Activated T-helper 17 cell treated with anti-CD3 and anti-CD28 coated beads, Interleukin-2, amount 50 U/mL, for 72 hours (primary cell): ENCODE results near the gene HDGFL2. TPM values are rescaled to one million over a fixed set of nuclear protein-coding genes. Genes with fewer than 3 reads are reported as not detected.

Source experiments
- ATAC-seq: fragments of 150-1000 bp; cut with Tn5 transposase; replicated peaks from 2 replicates; pipeline ENCODE4 v1.10.0; 2021; ENCODE audit warnings: mild to moderate bottlenecking, moderate library complexity
- H3K27ac Mint-ChIP-seq: one replicate; pipeline ENCODE4 v1.8.0; 2022; ENCODE audit warnings: mixed read lengths
- H3K27me3 Mint-ChIP-seq: one replicate; pipeline ENCODE4 v1.8.0; 2022; ENCODE audit warnings: mixed read lengths
- H3K36me3 Mint-ChIP-seq: one replicate; pipeline ENCODE4 v1.8.0; 2022; ENCODE audit warnings: low read depth, mild to moderate bottlenecking, mixed read lengths
- H3K4me1 Mint-ChIP-seq: one replicate; pipeline ENCODE4 v1.8.0; 2022; ENCODE audit warnings: mixed read lengths
- H3K4me3 Mint-ChIP-seq: one replicate; pipeline ENCODE4 v1.8.0; 2022; ENCODE audit warnings: mild to moderate bottlenecking, mixed read lengths
- H3K9me3 Mint-ChIP-seq: one replicate; pipeline ENCODE4 v1.8.0; 2022; ENCODE audit warnings: mixed read lengths
- total RNA-seq, 2 donors: library from RNA; stranded (reverse); gene quantifications; one replicate each; pipeline ENCODE4 v1.2.3, GENCODE V29; 2022

The HDGFL2 gene
- total RNA-seq, 2 donors from 2014 or later = 30.7 to 39.3 TPM

- no peaks in the 10 kb centered on the region for H3K4me1 Mint-ChIP-seq
- H3K36me3 Mint-ChIP-seq = peaks cover 45% of the 10 kb centered on the region
- no peaks in the 10 kb centered on the region for H3K9me3 Mint-ChIP-seq
- H3K4me3 Mint-ChIP-seq = no peak overlapping the region
- no peak for ATAC-seq
- peak overlapping the region; percentile 80 for H3K27ac Mint-ChIP-seq
- H3K27me3 Mint-ChIP-seq = no peaks in the 10 kb centered on the region
These were observed 29.9 kb upstream of the HDGFL2 start for GRCh38 chr19:4441994-4442818.

DNA sequence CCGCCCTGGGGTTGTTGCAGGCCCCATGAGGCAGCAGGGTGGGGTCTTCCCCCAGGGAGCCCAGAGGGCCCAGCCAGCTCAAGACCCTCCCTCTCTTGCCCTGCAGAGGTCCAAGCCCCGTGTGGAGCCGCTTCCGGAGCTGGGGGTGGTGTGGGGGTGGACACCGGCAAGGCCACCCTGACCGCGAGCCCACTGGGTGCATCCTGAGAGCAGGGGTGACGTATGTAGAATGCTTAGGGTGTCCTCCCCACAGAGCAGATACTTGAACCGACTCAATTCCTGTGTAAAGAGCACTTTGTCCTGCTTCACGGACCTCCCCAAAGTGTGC is 29.3 kb upstream of the HDGFL2 start:
- Mint-ChIP-seq H3K36me3 (peaks cover 43% of the 10 kb centered on the region), H3K9me3 (no peaks in the 10 kb centered on the region), H3K27me3 (no peaks in the 10 kb centered on the region), H3K4me1 (no peaks in the 10 kb centered on the region), H3K27ac (no peak overlapping the region), H3K4me3 (no peak overlapping the region)
- no peak for ATAC-seq

DNA sequence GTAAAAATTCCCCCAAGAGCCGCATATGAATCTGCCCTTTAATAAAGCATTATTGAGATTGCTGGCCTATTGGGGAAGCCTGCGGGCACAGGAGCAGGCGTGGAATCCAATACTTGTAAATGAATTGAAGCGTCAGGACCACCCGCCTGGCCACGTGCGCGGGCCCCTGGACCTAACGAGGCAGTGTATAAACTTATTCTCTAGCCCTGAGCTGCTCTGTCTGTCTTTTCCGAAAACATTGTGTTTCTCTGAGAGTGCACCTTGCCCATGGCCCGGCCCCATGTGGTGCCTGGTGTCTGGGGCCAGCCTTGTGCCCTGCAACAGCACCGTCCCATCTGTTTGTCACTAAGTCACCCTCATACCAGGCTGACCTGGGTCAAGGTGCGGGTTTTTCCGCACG is 28.9 kb upstream of the HDGFL2 start:
- no peak for ATAC-seq
- H3K27me3 Mint-ChIP-seq = no peaks in the 10 kb centered on the region
- H3K4me1 Mint-ChIP-seq = no peaks in the 10 kb centered on the region
- H3K9me3 Mint-ChIP-seq = no peaks in the 10 kb centered on the region
- H3K36me3 Mint-ChIP-seq = peaks cover 40% of the 10 kb centered on the region
- H3K27ac Mint-ChIP-seq = no peak overlapping the region
- no peak overlapping the region for H3K4me3 Mint-ChIP-seq

DNA sequence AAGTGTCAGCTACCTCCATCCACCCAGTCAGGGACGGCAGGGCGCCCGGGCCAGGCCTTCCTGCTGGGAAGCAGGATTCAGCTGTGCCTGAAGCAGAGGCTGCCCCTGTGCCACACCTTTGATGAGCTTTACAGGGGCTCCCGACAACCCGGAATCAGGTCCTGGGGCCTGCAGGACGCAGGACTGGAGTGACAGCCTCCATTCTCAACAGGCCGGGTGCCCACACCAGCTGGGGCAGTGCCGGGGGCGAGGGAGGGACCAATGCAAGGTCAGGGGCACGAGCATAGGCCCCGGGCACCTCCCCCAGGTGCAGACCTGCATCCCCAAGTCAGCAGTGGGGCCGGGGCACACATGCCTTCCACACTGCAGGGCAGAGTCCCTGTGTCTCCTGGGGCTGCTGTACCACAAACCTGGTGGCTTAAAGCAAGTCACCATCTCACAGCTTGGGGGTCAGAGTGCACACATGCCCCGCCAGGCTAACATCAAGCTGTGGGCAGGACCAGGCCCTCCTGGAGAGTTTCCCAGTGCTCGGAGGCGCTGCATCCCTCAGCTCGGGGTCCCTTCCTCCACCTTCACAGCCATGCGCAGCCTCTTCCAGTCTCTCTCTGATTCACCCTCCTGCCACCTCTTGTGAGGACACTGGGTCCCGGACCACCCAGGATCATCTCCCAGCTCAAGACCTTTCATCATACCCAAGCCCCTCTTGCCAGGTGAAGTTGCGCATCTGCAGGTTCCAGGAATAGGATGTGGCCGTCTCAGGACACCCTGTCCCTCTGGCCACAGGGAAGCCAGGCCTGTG is 27.9 kb upstream of the HDGFL2 start:
- H3K36me3 Mint-ChIP-seq = peaks cover 40% of the 10 kb centered on the region
- ATAC-seq = no peak
- no peaks in the 10 kb centered on the region for H3K9me3 Mint-ChIP-seq
- H3K4me1 Mint-ChIP-seq = no peaks in the 10 kb centered on the region
- H3K4me3 Mint-ChIP-seq = no peak overlapping the region
- H3K27ac Mint-ChIP-seq = no peak overlapping the region
- no peaks in the 10 kb centered on the region for H3K27me3 Mint-ChIP-seq

- H3K4me1 Mint-ChIP-seq = no peaks in the 10 kb centered on the region
These were observed 27.0 kb upstream of the HDGFL2 start for GRCh38 chr19:4444765-4445741.

DNA sequence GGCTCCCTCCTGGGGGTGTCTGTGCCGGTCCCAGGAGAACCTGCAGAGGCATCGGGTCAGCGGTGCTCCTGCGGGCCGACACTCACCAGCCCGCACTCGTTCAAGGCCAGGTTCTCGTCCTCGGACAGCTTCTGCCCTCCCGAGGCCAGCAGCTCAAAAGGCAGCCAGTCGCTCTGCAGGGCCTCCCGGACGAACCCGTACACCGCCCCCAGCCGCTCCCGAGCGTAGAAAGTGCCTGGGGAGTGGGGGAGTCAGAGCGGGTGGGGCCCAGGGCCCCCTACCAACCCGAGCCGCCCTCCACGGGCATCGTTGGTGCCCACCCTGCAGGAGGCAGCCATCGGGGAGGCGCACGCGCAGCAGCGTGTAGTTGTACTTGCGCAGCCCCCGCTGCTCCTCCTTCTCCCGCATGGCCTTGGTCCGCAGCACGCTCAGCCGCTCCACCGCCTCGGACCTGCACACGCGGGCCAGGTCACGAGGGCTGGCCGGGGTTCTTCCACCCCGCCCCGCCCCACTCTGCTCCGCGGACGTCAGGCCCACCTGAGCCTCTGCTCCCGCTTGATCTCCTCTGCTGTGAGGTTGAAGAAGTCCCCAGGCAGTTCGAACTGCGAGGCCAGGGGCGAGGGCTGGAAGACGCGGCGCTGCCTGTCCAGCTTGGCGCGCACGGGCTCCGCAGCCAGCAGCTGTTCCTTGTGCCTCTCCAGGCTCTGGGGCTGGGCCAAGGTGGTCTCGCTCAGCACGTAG is 26.0 kb upstream of the HDGFL2 start:
- Mint-ChIP-seq H3K36me3 (peaks cover 43% of the 10 kb centered on the region), H3K4me3 (no peak overlapping the region), H3K27ac (no peak overlapping the region), H3K4me1 (no peaks in the 10 kb centered on the region), H3K9me3 (no peaks in the 10 kb centered on the region), H3K27me3 (no peaks in the 10 kb centered on the region)
- no peak for ATAC-seq

More at GRCh38 chr19:4444765-4445741, 27.0 kb upstream of the HDGFL2 start:
- Mint-ChIP-seq H3K27me3 (no peaks in the 10 kb centered on the region), H3K27ac (no peak overlapping the region), H3K9me3 (no peaks in the 10 kb centered on the region), H3K4me3 (no peak overlapping the region), H3K36me3 (peaks cover 40% of the 10 kb centered on the region)
- ATAC-seq = no peak

- Mint-ChIP-seq H3K36me3 (peaks cover 49% of the 10 kb centered on the region), H3K4me1 (no peaks in the 10 kb centered on the region), H3K27ac (no peak overlapping the region)
These were observed 25.3 kb upstream of the HDGFL2 start for GRCh38 chr19:4446704-4447200.

GRCh38 chr19:4447327-4448146 is 24.6 kb upstream of the HDGFL2 start:
- no peaks in the 10 kb centered on the region for H3K9me3 Mint-ChIP-seq
- no peaks in the 10 kb centered on the region for H3K27me3 Mint-ChIP-seq
- no peaks in the 10 kb centered on the region for H3K4me1 Mint-ChIP-seq
- H3K27ac Mint-ChIP-seq = no peak overlapping the region
- H3K4me3 Mint-ChIP-seq = no peak overlapping the region
- ATAC-seq = no peak
- H3K36me3 Mint-ChIP-seq = peaks cover 46% of the 10 kb centered on the region

More at GRCh38 chr19:4446704-4447200, 25.3 kb upstream of the HDGFL2 start:
- no peak for ATAC-seq
- Mint-ChIP-seq H3K4me3 (no peak overlapping the region), H3K9me3 (no peaks in the 10 kb centered on the region), H3K27me3 (no peaks in the 10 kb centered on the region)

DNA sequence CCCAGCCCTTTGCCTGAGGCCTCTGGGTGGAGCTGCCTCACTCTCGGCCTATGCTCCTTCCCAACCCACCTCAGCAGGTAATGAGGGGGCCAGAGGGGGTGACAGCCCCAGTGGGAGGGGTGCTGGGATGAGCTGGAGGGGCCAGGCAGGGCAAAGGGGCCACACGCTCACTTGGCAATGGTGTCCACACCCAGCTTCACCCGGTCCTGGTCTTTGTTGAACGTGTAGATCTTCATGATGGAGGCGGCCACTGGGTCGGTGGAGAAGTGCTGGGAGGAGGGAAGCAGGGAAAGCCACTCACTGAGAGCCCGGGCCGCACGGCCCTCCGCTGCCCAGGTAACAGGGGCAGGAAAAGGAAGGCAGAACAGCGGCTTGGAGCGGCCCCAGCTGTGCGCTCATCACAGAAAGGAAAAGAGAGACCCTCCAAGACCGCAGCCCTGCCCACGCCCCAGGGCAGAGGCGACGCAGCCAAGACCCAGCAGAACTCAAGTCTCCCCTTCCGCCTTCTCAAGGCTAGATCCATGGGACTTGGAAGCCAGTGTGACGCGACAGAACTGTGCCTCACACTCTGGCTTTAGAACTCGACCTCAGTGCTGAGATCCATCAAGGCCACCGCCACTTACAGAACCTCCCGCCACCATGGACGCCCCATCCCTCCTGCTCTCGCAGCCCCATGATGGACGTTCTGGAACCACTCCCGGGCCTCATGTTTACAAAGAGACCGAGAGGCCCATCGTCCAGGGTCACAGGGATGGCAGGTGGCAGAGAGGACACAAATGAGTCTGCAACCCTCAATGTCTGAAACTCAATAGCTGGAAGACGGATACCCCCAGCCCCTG is 23.7 kb upstream of the HDGFL2 start:
- no peaks in the 10 kb centered on the region for H3K27me3 Mint-ChIP-seq
- no peak for ATAC-seq
- no peaks in the 10 kb centered on the region for H3K9me3 Mint-ChIP-seq
- H3K36me3 Mint-ChIP-seq = peaks cover 46% of the 10 kb centered on the region
- H3K4me1 Mint-ChIP-seq = no peaks in the 10 kb centered on the region
- no peak overlapping the region for H3K27ac Mint-ChIP-seq
- H3K4me3 Mint-ChIP-seq = no peak overlapping the region

DNA sequence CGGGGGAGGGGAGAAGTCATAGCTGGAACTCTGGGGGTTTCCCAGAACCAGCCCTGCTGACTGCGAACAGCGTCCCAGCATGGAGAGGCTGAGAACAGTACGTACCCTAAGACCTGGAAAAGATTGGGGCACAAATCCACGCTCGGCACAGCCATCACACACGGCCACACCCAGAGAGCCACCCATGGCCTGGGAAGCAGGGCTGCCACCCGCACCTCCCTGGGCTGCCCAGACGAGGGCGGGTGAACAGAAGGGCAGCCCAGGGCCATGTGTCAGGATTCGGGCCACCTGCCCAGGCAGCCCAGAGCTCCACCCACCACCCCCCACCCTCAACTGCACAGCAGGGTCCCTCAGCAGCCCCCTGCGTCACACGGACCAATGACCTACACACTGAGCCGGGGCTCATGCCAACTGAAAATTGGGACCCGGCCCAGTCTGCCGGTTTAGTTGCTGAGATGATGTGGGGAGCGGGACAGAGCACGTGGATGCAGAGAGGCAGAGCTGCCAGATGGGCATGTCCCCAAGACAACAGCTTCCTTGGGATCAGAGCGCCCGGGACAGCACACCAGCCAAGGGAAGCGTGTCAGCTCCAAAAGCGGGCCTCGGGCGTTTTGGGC is 23.0 kb upstream of the HDGFL2 start:
- Mint-ChIP-seq H3K4me3 (no peak overlapping the region), H3K27me3 (no peaks in the 10 kb centered on the region), H3K36me3 (peaks cover 46% of the 10 kb centered on the region), H3K27ac (no peak overlapping the region), H3K9me3 (no peaks in the 10 kb centered on the region), H3K4me1 (no peaks in the 10 kb centered on the region)
- ATAC-seq = no peak

DNA sequence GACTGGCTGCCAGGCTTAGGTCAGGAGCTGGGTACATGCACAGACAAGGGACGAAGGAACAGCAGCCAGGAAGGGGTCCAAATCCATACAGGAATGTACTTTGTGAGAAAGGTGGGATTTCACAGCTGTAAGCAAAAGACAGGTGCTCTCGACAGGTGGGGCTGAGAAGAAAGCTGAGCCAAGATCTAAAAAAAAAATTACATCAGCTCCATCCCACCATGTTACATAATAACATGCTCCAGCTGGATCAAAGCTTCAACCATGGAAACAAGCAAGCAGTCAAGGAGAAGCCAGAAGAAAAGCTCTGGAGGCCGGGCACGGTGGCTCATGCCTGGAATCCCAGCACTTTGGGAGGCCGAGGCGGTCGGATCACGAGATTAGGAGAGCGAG is 22.5 kb upstream of the HDGFL2 start:
- Mint-ChIP-seq H3K4me3 (no peak overlapping the region), H3K27me3 (no peaks in the 10 kb centered on the region), H3K36me3 (peaks cover 41% of the 10 kb centered on the region), H3K9me3 (no peaks in the 10 kb centered on the region), H3K4me1 (no peaks in the 10 kb centered on the region), H3K27ac (no peak overlapping the region)
- ATAC-seq = no peak
